Measurements from ENCODE around the gene PABPN1. TPM values are rescaled to one million over a fixed set of nuclear protein-coding genes. Genes with fewer than 3 reads are reported as not detected.
"Not testable (repeated sequence)": the region's sequence is repeated elsewhere in the genome, so short reads cannot be mapped to it uniquely, and the experiment has no call there.

The PABPN1 gene
- total RNA-seq, 1 donor from 2014 or later: 162 TPM

GRCh38 chr14:23324455-23324846 is 3.2 kb downstream of the PABPN1 start:
- FAIRE-seq (no peak), DNase-seq (ENCODE audit: low read depth) (no peak)
- Histone ChIP-seq H3K4me3 (ENCODE audit: insufficient read depth, low read depth, low read length) (no peak overlapping the region), H3K4me1 (ENCODE audit: insufficient read depth, low read length) (peaks cover 14% of the 10 kb centered on the region), H3K27me3 (ENCODE audit: insufficient read depth, low read length) (no peaks in the 10 kb centered on the region), H3K79me2 (ENCODE audit: insufficient read depth, low read length) (peaks cover 33% of the 10 kb centered on the region), H3K36me3 (ENCODE audit: insufficient read depth, low read length) (peaks cover 22% of the 10 kb centered on the region), H3K27ac (ENCODE audit: low read depth, low read length) (no peak overlapping the region), H3K9me3 (ENCODE audit: insufficient read depth, low read depth, low read length) (no peaks in the 10 kb centered on the region), H3K9ac (ENCODE audit: low read length) (no peak overlapping the region), H4K20me1 (ENCODE audit: insufficient read depth, low read length) (peaks cover 40% of the 10 kb centered on the region), H3K4me2 (ENCODE audit: low read length) (no peak overlapping the region), H2AFZ (ENCODE audit: low read depth, low read length) (no peak overlapping the region)
- Mint-ChIP-seq H3K9me3 (ENCODE audit: unreplicated experiment) (no peaks in the 10 kb centered on the region), H3K27me3 (ENCODE audit: low read depth, unreplicated experiment) (no peaks in the 10 kb centered on the region), H3K4me1 (ENCODE audit: low read depth, unreplicated experiment) (peaks cover 11% of the 10 kb centered on the region), H3K27ac (ENCODE audit: unreplicated experiment) (peak overlapping the region; percentile 11), H3K36me3 (ENCODE audit: low read depth, unreplicated experiment) (peaks cover 12% of the 10 kb centered on the region), H3K4me3 (ENCODE audit: unreplicated experiment) (peak overlapping the region; percentile 13)
- no peak for TF ChIP-seq CTCF (IDR thresholded peaks at IDR 0.05; ENCODE audit: insufficient read depth, low read depth, low read length)
- no peak for TF ChIP-seq EZH2 (IDR thresholded peaks at IDR 0.05; ENCODE audit: insufficient read depth, low read length)

GRCh38 chr14:23324993-23325392 is 3.7 kb downstream of the PABPN1 start:
- TF ChIP-seq EZH2 (IDR thresholded peaks at IDR 0.05; ENCODE audit: insufficient read depth, low read length): no peak
- TF ChIP-seq CTCF (IDR thresholded peaks at IDR 0.05; ENCODE audit: insufficient read depth, low read depth, low read length): no peak
- FAIRE-seq (no peak), DNase-seq (ENCODE audit: low read depth) (no peak)
- Histone ChIP-seq H3K9me3 (ENCODE audit: insufficient read depth, low read depth, low read length) (no peaks in the 10 kb centered on the region), H3K4me3 (ENCODE audit: insufficient read depth, low read depth, low read length) (no peak overlapping the region), H3K79me2 (ENCODE audit: insufficient read depth, low read length) (peaks cover 33% of the 10 kb centered on the region), H3K27ac (ENCODE audit: low read depth, low read length) (no peak overlapping the region), H3K4me2 (ENCODE audit: low read length) (no peak overlapping the region), H3K36me3 (ENCODE audit: insufficient read depth, low read length) (peaks cover 20% of the 10 kb centered on the region), H3K9ac (ENCODE audit: low read length) (no peak overlapping the region), H2AFZ (ENCODE audit: low read depth, low read length) (no peak overlapping the region), H3K27me3 (ENCODE audit: insufficient read depth, low read length) (no peaks in the 10 kb centered on the region), H4K20me1 (ENCODE audit: insufficient read depth, low read length) (peaks cover 40% of the 10 kb centered on the region), H3K4me1 (ENCODE audit: insufficient read depth, low read length) (peaks cover 14% of the 10 kb centered on the region)
- Mint-ChIP-seq H3K27me3 (ENCODE audit: low read depth, unreplicated experiment) (no peaks in the 10 kb centered on the region), H3K36me3 (ENCODE audit: low read depth, unreplicated experiment) (peaks cover 8% of the 10 kb centered on the region), H3K9me3 (ENCODE audit: unreplicated experiment) (no peaks in the 10 kb centered on the region), H3K27ac (ENCODE audit: unreplicated experiment) (no peak overlapping the region), H3K4me1 (ENCODE audit: low read depth, unreplicated experiment) (peaks cover 11% of the 10 kb centered on the region), H3K4me3 (ENCODE audit: unreplicated experiment) (no peak overlapping the region)

- H3K36me3 ChIP-seq (ENCODE audit: insufficient read depth, low read length): peaks cover 20% of the 10 kb centered on the region
- FAIRE-seq; H3K4me2 ChIP-seq (ENCODE audit: low read length); DNase-seq (ENCODE audit: low read depth); H3K27ac ChIP-seq (ENCODE audit: low read depth, low read length); H3K27me3 Mint-ChIP-seq (ENCODE audit: low read depth, unreplicated experiment); H3K4me1 ChIP-seq (ENCODE audit: insufficient read depth, low read length); H3K27ac Mint-ChIP-seq (ENCODE audit: unreplicated experiment); H3K9me3 Mint-ChIP-seq (ENCODE audit: unreplicated experiment); H3K4me3 ChIP-seq (ENCODE audit: insufficient read depth, low read depth, low read length); H3K27me3 ChIP-seq (ENCODE audit: insufficient read depth, low read length); H3K36me3 Mint-ChIP-seq (ENCODE audit: low read depth, unreplicated experiment); H3K9ac ChIP-seq (ENCODE audit: low read length); H3K9me3 ChIP-seq (ENCODE audit: insufficient read depth, low read depth, low read length); H2AFZ ChIP-seq (ENCODE audit: low read depth, low read length): not testable (repeated sequence)
- H3K4me1 Mint-ChIP-seq (ENCODE audit: low read depth, unreplicated experiment): peaks cover 11% of the 10 kb centered on the region
- H3K79me2 ChIP-seq (ENCODE audit: insufficient read depth, low read length): peaks cover 33% of the 10 kb centered on the region
- H4K20me1 ChIP-seq (ENCODE audit: insufficient read depth, low read length): peaks cover 40% of the 10 kb centered on the region
- peak overlapping the region; percentile 64 for H3K4me3 Mint-ChIP-seq (ENCODE audit: unreplicated experiment)
Measured at GRCh38 chr14:23325746-23326145, 4.5 kb downstream of the PABPN1 start.
